ENCODE measurements around the gene TRPM2.

- TF ChIP-seq USF2 (IDR thresholded peaks at IDR 0.05; ENCODE audit: low read depth, low read length), result no peak
- no peak for TF ChIP-seq CTCF (conservative IDR thresholded peaks at IDR 0.05; ENCODE audit: low read depth, low read length)
- no peak for TF ChIP-seq POLR2A (IDR thresholded peaks at IDR 0.05; ENCODE audit: low read depth, low read length)
- TF ChIP-seq CEBPB (IDR thresholded peaks at IDR 0.05; ENCODE audit: low read depth, low read length), result no peak
- TF ChIP-seq RAD21 (IDR thresholded peaks at IDR 0.05; ENCODE audit: low read length), result no peak
- no peak for TF ChIP-seq MAZ (IDR thresholded peaks at IDR 0.05; ENCODE audit: borderline replicate concordance, low read depth, low read length)
- no peak for TF ChIP-seq RFX5 (IDR thresholded peaks at IDR 0.05; ENCODE audit: low read depth, low read length)
- TF ChIP-seq CHD1 (IDR thresholded peaks at IDR 0.05; ENCODE audit: low read depth, low read length), result no peak
- no peak for TF ChIP-seq MAFK (IDR thresholded peaks at IDR 0.05; ENCODE audit: low read depth, low read length)
- TF ChIP-seq BHLHE40 (IDR thresholded peaks at IDR 0.05; ENCODE audit: low read depth, low read length), result no peak
Observed at GRCh38 chr21:44431300-44431699, 77.9 kb downstream of the TRPM2 start.

Measured in IMR-90 (cell line).